Measurements from ENCODE around the gene DNAJB5.

Gene DNAJB5

GRCh38 chr9:34990908-34991606 is 1.5 kb downstream of the DNAJB5 start:
- Mint-ChIP-seq H3K36me3 (ENCODE audit: low read depth) (no peaks in the 10 kb centered on the region), H3K27me3 (ENCODE audit: low read depth) (no peaks in the 10 kb centered on the region), H3K27ac (peak overlapping the region; percentile 47), H3K4me1 (ENCODE audit: low read depth) (peaks cover 32% of the 10 kb centered on the region), H3K9me3 (no peaks in the 10 kb centered on the region), H3K4me3 (peak overlapping the region; percentile 81)
- DNase-seq (ENCODE audit: low spot score), result no peak

- no peaks in the 10 kb centered on the region for H3K9me3 Mint-ChIP-seq
- no peak overlapping the region for H3K27ac Mint-ChIP-seq
- H3K36me3 Mint-ChIP-seq (ENCODE audit: low read depth), result peaks cover under 1% of the 10 kb centered on the region
- H3K4me1 Mint-ChIP-seq (ENCODE audit: low read depth), result peaks cover 27% of the 10 kb centered on the region
- no peak for DNase-seq (ENCODE audit: low spot score)
- no peak overlapping the region for H3K4me3 Mint-ChIP-seq
- H3K27me3 Mint-ChIP-seq (ENCODE audit: low read depth), result no peaks in the 10 kb centered on the region
Observed at GRCh38 chr9:34991607-34992375, 2.2 kb downstream of the DNAJB5 start.

- Mint-ChIP-seq H3K27me3 (ENCODE audit: low read depth) (no peaks in the 10 kb centered on the region), H3K36me3 (ENCODE audit: low read depth) (peaks cover 3% of the 10 kb centered on the region), H3K9me3 (no peaks in the 10 kb centered on the region), H3K27ac (no peak overlapping the region), H3K4me1 (ENCODE audit: low read depth) (peaks cover 22% of the 10 kb centered on the region), H3K4me3 (no peak overlapping the region)
- DNase-seq (ENCODE audit: low spot score), result peak; percentile 59
Observed at GRCh38 chr9:34992376-34992951, 2.9 kb downstream of the DNAJB5 start.

- Mint-ChIP-seq H3K36me3 (ENCODE audit: low read depth) (peaks cover 3% of the 10 kb centered on the region), H3K4me1 (ENCODE audit: low read depth) (peaks cover 14% of the 10 kb centered on the region), H3K4me3 (no peak overlapping the region), H3K27ac (no peak overlapping the region), H3K9me3 (no peaks in the 10 kb centered on the region), H3K27me3 (ENCODE audit: low read depth) (no peaks in the 10 kb centered on the region)
- DNase-seq (ENCODE audit: low spot score), result no peak
Observed at GRCh38 chr9:34993502-34994259, 4.1 kb downstream of the DNAJB5 start.

- Mint-ChIP-seq H3K4me1 (ENCODE audit: low read depth) (peaks cover 12% of the 10 kb centered on the region), H3K27me3 (ENCODE audit: low read depth) (no peaks in the 10 kb centered on the region), H3K9me3 (no peaks in the 10 kb centered on the region), H3K4me3 (no peak overlapping the region), H3K27ac (no peak overlapping the region), H3K36me3 (ENCODE audit: low read depth) (peaks cover 3% of the 10 kb centered on the region)
- DNase-seq (ENCODE audit: low spot score), result no peak
Observed at GRCh38 chr9:34994260-34994899, 4.8 kb downstream of the DNAJB5 start.

- Mint-ChIP-seq H3K36me3 (ENCODE audit: low read depth) (peaks cover 3% of the 10 kb centered on the region), H3K9me3 (no peaks in the 10 kb centered on the region), H3K4me3 (no peak overlapping the region), H3K27me3 (ENCODE audit: low read depth) (no peaks in the 10 kb centered on the region), H3K27ac (no peak overlapping the region), H3K4me1 (ENCODE audit: low read depth) (peaks cover 12% of the 10 kb centered on the region)
- no peak for DNase-seq (ENCODE audit: low spot score)
Observed at GRCh38 chr9:34994900-34995669, 5.5 kb downstream of the DNAJB5 start.

- Mint-ChIP-seq H3K27ac (no peak overlapping the region), H3K9me3 (no peaks in the 10 kb centered on the region), H3K36me3 (ENCODE audit: low read depth) (peaks cover 3% of the 10 kb centered on the region), H3K4me3 (no peak overlapping the region), H3K4me1 (ENCODE audit: low read depth) (peaks cover 12% of the 10 kb centered on the region), H3K27me3 (ENCODE audit: low read depth) (no peaks in the 10 kb centered on the region)
- no peak for DNase-seq (ENCODE audit: low spot score)
Observed at GRCh38 chr9:34995670-34996060, 6.1 kb downstream of the DNAJB5 start.

GRCh38 chr9:34996181-34996904 is 6.8 kb downstream of the DNAJB5 start:
- Mint-ChIP-seq H3K36me3 (ENCODE audit: low read depth) (peaks cover 3% of the 10 kb centered on the region), H3K4me3 (no peak overlapping the region), H3K4me1 (ENCODE audit: low read depth) (peaks cover 8% of the 10 kb centered on the region), H3K27me3 (ENCODE audit: low read depth) (no peaks in the 10 kb centered on the region), H3K9me3 (no peaks in the 10 kb centered on the region), H3K27ac (no peak overlapping the region)
- no peak for DNase-seq (ENCODE audit: low spot score)

- no peaks in the 10 kb centered on the region for H3K9me3 Mint-ChIP-seq
- H3K4me1 Mint-ChIP-seq (ENCODE audit: low read depth), result peaks cover 8% of the 10 kb centered on the region
- no peaks in the 10 kb centered on the region for H3K27me3 Mint-ChIP-seq (ENCODE audit: low read depth)
- DNase-seq (ENCODE audit: low spot score), result no peak
- H3K4me3 Mint-ChIP-seq, result no peak overlapping the region
- H3K27ac Mint-ChIP-seq, result no peak overlapping the region
- H3K36me3 Mint-ChIP-seq (ENCODE audit: low read depth), result peaks cover 3% of the 10 kb centered on the region
Observed at GRCh38 chr9:34996905-34997279, 7.3 kb downstream of the DNAJB5 start.

GRCh38 chr9:34997379-34997781 is 7.8 kb downstream of the DNAJB5 start:
- no peak overlapping the region for H3K27ac Mint-ChIP-seq
- H3K4me3 Mint-ChIP-seq, result no peak overlapping the region
- H3K9me3 Mint-ChIP-seq, result no peaks in the 10 kb centered on the region
- H3K4me1 Mint-ChIP-seq (ENCODE audit: low read depth), result peaks cover 7% of the 10 kb centered on the region
- H3K27me3 Mint-ChIP-seq (ENCODE audit: low read depth), result no peaks in the 10 kb centered on the region
- no peak for DNase-seq (ENCODE audit: low spot score)
- H3K36me3 Mint-ChIP-seq (ENCODE audit: low read depth), result peaks cover 3% of the 10 kb centered on the region

GRCh38 chr9:34998266-34998665 is 8.7 kb downstream of the DNAJB5 start:
- DNase-seq (ENCODE audit: low spot score), result no peak
- Mint-ChIP-seq H3K27ac (no peak overlapping the region), H3K4me3 (no peak overlapping the region), H3K27me3 (ENCODE audit: low read depth) (no peaks in the 10 kb centered on the region), H3K36me3 (ENCODE audit: low read depth) (peaks cover 3% of the 10 kb centered on the region), H3K9me3 (no peaks in the 10 kb centered on the region), H3K4me1 (ENCODE audit: low read depth) (peaks cover 7% of the 10 kb centered on the region)

- Mint-ChIP-seq H3K9me3 (no peaks in the 10 kb centered on the region), H3K27me3 (ENCODE audit: low read depth) (no peaks in the 10 kb centered on the region), H3K4me1 (ENCODE audit: low read depth) (peaks cover 7% of the 10 kb centered on the region), H3K36me3 (ENCODE audit: low read depth) (peaks cover 3% of the 10 kb centered on the region), H3K4me3 (no peak overlapping the region), H3K27ac (no peak overlapping the region)
- no peak for DNase-seq (ENCODE audit: low spot score)
Observed at GRCh38 chr9:34999576-34999975, 10.0 kb downstream of the DNAJB5 start.
